HEK293 (cell line): Measurements from ENCODE around the gene NEK6.

Source experiments
- CTCF ChIA-PET: fragments of 350-600 bp; formaldehyde crosslinking; extraction: SDS; loops from one replicate; lab custom pipeline; 2021; ENCODE audit warnings: antibody characterized with exemption; lab: Yijun Ruan, JAX
- POLR2A ChIA-PET: fragments of 300-600 bp; formaldehyde crosslinking; extraction: SDS; loops from one replicate; lab custom pipeline; 2020; ENCODE audit warnings: antibody characterized with exemption, inconsistent platforms; lab: Yijun Ruan, JAX
- H3K27ac ChIP-seq: fragments of 200-500 bp; sonication (Bioruptor generic); 2 replicates; pipeline ENCODE4 v1.5.1; 2014; ENCODE audit warnings: low read depth, low read length, control low read depth, inconsistent platforms; ENCODE audit errors: extremely low read depth
- H3K36me3 ChIP-seq, 2 experiments: fragments of 200-500 bp in 1 of 2; sonication (Bioruptor generic) in 1 of 2; 1 replicate in 1 of 2; 2 replicates in 1 of 2; pipeline ENCODE4 v1.5.1; 2014 to 2017; ENCODE audit warnings: inconsistent platforms in 2 of 2, low read length in 2 of 2; ENCODE audit not compliant: control insufficient read depth in 2 of 2, insufficient read depth in 1 of 2
- H3K4me1 ChIP-seq: fragments of 200-500 bp; sonication (Bioruptor generic); 2 replicates; pipeline ENCODE4 v1.5.1; 2014; ENCODE audit warnings: mild to moderate bottlenecking, low read length, inconsistent platforms; ENCODE audit not compliant: control insufficient read depth, insufficient read depth
- H3K4me3 ChIP-seq: 2 replicates; pipeline ENCODE4 v1.5.1; 2011; ENCODE audit warnings: low read depth, mild to moderate bottlenecking, control low read depth, low read length, moderate library complexity
- H3K9me3 ChIP-seq: fragments of 200-500 bp; sonication (Bioruptor generic); 2 replicates; pipeline ENCODE4 v1.5.1; 2014; ENCODE audit warnings: low read depth, low read length, inconsistent platforms; ENCODE audit not compliant: control insufficient read depth, insufficient read depth
- GFI1B ChIP-seq: fragments of 450-650 bp; formaldehyde crosslinking; IDR thresholded peaks from 2 replicates; pipeline ENCODE4 v1.5.1; 2016; ENCODE audit warnings: missing biosample characterization, missing genetic modification characterization
- TSHZ1 ChIP-seq: fragments of 450-650 bp; formaldehyde crosslinking; IDR thresholded peaks from 2 replicates; pipeline ENCODE4 v1.5.1; 2016; ENCODE audit warnings: missing biosample characterization, missing genetic modification characterization, borderline replicate concordance
- ZBTB49 ChIP-seq: fragments of 450-650 bp; formaldehyde crosslinking; IDR thresholded peaks from 2 replicates; pipeline ENCODE4 v1.5.1; 2016; ENCODE audit warnings: missing biosample characterization, missing genetic modification characterization, low read depth
- ZBTB7A ChIP-seq: fragments of 450-650 bp; formaldehyde crosslinking; IDR thresholded peaks from 2 replicates; pipeline ENCODE4 v1.5.1; 2016; ENCODE audit warnings: low read depth, missing biosample characterization, missing genetic modification characterization
- ZFP69B ChIP-seq: fragments of 450-650 bp; formaldehyde crosslinking; IDR thresholded peaks from 2 replicates; pipeline ENCODE4 v1.5.1; 2016; ENCODE audit warnings: missing biosample characterization, missing genetic modification characterization
- ZNF133 ChIP-seq: fragments of 450-650 bp; formaldehyde crosslinking; IDR thresholded peaks from 2 replicates; pipeline ENCODE4 v1.5.1; 2016; ENCODE audit warnings: missing biosample characterization, missing genetic modification characterization
- ZNF2 ChIP-seq: fragments of 450-650 bp; formaldehyde crosslinking; IDR thresholded peaks from 2 replicates; pipeline ENCODE4 v1.5.1; 2016; ENCODE audit warnings: missing biosample characterization, missing genetic modification characterization
- ZNF398 ChIP-seq: fragments of 450-650 bp; formaldehyde crosslinking; IDR thresholded peaks from 2 replicates; pipeline ENCODE4 v1.5.1; 2017; ENCODE audit warnings: missing biosample characterization, missing genetic modification characterization
- ZNF433 ChIP-seq: fragments of 450-650 bp; formaldehyde crosslinking; IDR thresholded peaks from 2 replicates; pipeline ENCODE4 v1.5.1; 2016; ENCODE audit warnings: missing biosample characterization, missing genetic modification characterization, low read depth
- ZNF513 ChIP-seq: fragments of 450-650 bp; IDR thresholded peaks from 2 replicates; pipeline ENCODE4 v1.5.1; 2018; ENCODE audit warnings: missing biosample characterization, missing genetic modification characterization
- ZNF514 ChIP-seq: fragments of 450-650 bp; formaldehyde crosslinking; IDR thresholded peaks from 2 replicates; pipeline ENCODE4 v1.5.1; 2016; ENCODE audit warnings: missing biosample characterization, missing genetic modification characterization
- ZNF521 ChIP-seq: fragments of 450-650 bp; formaldehyde crosslinking; IDR thresholded peaks from 2 replicates; pipeline ENCODE4 v1.5.1; 2017; ENCODE audit warnings: missing biosample characterization, mild to moderate bottlenecking, missing genetic modification characterization
- ZNF555 ChIP-seq: fragments of 450-650 bp; formaldehyde crosslinking; conservative IDR thresholded peaks from 2 replicates; pipeline ENCODE4 v1.5.1; 2017; ENCODE audit warnings: missing biosample characterization, mild to moderate bottlenecking, missing genetic modification characterization, inconsistent platforms
- ZNF558 ChIP-seq: fragments of 450-650 bp; formaldehyde crosslinking; IDR thresholded peaks from 2 replicates; pipeline ENCODE4 v1.5.1; 2016; ENCODE audit warnings: missing biosample characterization, missing genetic modification characterization
- ZNF747 ChIP-seq: fragments of 450-650 bp; formaldehyde crosslinking; IDR thresholded peaks from 2 replicates; pipeline ENCODE4 v1.5.1; 2016; ENCODE audit warnings: missing biosample characterization, missing genetic modification characterization
- ZNF830 ChIP-seq: fragments of 450-650 bp; IDR thresholded peaks from 2 replicates; pipeline ENCODE4 v1.5.0; 2018; ENCODE audit warnings: missing biosample characterization, missing genetic modification characterization, low read depth, mild to moderate bottlenecking, moderate library complexity
- TF ChIP-seq, protein P1 (sequence below): fragments of 450-650 bp; formaldehyde crosslinking; IDR thresholded peaks from 2 replicates; pipeline ENCODE4; 2016; ENCODE audit warnings: missing biosample characterization, missing genetic modification characterization
- TF ChIP-seq, protein P2 (sequence below): fragments of 450-650 bp; formaldehyde crosslinking; IDR thresholded peaks from 2 replicates; pipeline ENCODE4 v1.5.1; 2016; ENCODE audit warnings: missing biosample characterization, missing genetic modification characterization

NEK6 gene

DNA sequence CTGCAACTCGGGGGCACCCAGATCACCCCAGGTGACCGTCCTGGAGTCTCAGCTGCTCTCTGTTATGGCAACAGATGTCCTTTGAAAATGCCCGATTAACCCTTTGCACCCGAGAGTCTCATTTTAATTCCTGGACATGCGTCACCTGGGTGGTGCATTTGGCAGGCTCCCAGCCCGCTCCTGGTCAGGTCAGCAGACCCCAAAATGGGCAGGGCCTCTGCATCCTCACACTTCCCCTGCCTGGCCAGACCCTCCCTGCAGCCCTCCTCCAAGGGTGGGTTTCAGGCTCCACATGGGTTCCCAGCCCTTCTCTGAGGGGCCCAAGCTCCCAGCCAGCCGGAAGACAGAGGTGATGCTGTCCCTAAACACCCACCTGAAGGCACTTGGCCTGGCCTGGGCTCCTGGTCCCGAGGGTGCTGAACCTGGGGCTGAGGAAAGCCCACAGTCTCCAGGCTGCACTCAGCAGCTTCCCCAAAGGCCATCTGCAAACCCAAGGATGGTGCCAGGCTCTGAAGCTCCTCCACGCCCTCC, 88.1 kb downstream of the NEK6 start:
- ChIA-PET POLR2A (no interaction called here), CTCF (no interaction called here)
- no peak overlapping the region for H3K27ac ChIP-seq

More for the DNA sequence above, 88.1 kb downstream of the NEK6 start:
- Histone ChIP-seq H3K4me1 (no peaks in the 10 kb centered on the region; the same call in 1 of the 2 replicates), H3K9me3 (no peaks in the 10 kb centered on the region), H3K36me3 (peaks cover 0 to 42% of the 10 kb centered on the region in 2 experiments; a peak in 1 of 3 replicates), H3K4me3 (no peak overlapping the region)
- TF ChIP-seq ZNF398 (tag by site-specific recombination) (no peak), ZNF558 (tag by site-specific recombination) (no peak), ZNF747 (tag by site-specific recombination) (no peak), ZNF433 (no peak), ZBTB49 (tag by site-specific recombination) (no peak), ZNF514 (tag by site-specific recombination) (no peak), ZNF133 (tag by site-specific recombination) (no peak), ZFP69B (tag by site-specific recombination) (no peak), ZNF2 (no peak), ZNF830 (tag by site-specific recombination) (no peak), ZBTB7A (tag by site-specific recombination) (no peak), ZNF555 (tag by site-specific recombination) (no peak), TSHZ1 (tag by site-specific recombination) (no peak), GFI1B (tag by site-specific recombination) (no peak), ZNF521 (tag by site-specific recombination) (no peak), ZNF513 (tag by site-specific recombination) (no peak)
- TF ChIP-seq, protein P1, sequence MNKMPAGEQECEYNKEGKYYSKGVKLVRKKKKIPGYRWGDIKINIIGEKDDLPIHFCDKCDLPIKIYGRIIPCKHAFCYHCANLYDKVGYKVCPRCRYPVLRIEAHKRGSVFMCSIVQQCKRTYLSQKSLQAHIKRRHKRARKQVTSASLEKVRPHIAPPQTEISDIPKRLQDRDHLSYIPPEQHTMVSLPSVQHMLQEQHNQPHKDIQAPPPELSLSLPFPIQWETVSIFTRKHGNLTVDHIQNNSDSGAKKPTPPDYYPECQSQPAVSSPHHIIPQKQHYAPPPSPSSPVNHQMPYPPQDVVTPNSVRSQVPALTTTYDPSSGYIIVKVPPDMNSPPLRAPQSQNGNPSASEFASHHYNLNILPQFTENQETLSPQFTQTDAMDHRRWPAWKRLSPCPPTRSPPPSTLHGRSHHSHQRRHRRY (tag by site-specific recombination), result no peak
- TF ChIP-seq, protein P2, sequence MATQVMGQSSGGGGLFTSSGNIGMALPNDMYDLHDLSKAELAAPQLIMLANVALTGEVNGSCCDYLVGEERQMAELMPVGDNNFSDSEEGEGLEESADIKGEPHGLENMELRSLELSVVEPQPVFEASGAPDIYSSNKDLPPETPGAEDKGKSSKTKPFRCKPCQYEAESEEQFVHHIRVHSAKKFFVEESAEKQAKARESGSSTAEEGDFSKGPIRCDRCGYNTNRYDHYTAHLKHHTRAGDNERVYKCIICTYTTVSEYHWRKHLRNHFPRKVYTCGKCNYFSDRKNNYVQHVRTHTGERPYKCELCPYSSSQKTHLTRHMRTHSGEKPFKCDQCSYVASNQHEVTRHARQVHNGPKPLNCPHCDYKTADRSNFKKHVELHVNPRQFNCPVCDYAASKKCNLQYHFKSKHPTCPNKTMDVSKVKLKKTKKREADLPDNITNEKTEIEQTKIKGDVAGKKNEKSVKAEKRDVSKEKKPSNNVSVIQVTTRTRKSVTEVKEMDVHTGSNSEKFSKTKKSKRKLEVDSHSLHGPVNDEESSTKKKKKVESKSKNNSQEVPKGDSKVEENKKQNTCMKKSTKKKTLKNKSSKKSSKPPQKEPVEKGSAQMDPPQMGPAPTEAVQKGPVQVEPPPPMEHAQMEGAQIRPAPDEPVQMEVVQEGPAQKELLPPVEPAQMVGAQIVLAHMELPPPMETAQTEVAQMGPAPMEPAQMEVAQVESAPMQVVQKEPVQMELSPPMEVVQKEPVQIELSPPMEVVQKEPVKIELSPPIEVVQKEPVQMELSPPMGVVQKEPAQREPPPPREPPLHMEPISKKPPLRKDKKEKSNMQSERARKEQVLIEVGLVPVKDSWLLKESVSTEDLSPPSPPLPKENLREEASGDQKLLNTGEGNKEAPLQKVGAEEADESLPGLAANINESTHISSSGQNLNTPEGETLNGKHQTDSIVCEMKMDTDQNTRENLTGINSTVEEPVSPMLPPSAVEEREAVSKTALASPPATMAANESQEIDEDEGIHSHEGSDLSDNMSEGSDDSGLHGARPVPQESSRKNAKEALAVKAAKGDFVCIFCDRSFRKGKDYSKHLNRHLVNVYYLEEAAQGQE (tag by site-specific recombination), result no peak
